Left cardiac atrium (tissue), 4 donors: ENCODE measurements around the gene POLR2E. TPM values are rescaled to one million over a fixed set of nuclear protein-coding genes. Genes with fewer than 3 reads are reported as not detected.
"Not testable (repeated sequence)": the region's sequence is repeated elsewhere in the genome, so short reads cannot be mapped to it uniquely, and the experiment has no call there.

Experiments used
- ATAC-seq, 2 donors: fragments of 200-7000 bp; cut with Tn5 transposase; one replicate each; pipeline ENCODE4 v1.9.1; 2020; ENCODE audit warnings: mild to moderate bottlenecking in 2 of 2, moderate library complexity in 2 of 2
- DNase-seq: peaks from one replicate; pipeline ENCODE4 v3.0.0-alpha.2; 2020
- intact Hi-C, 2 donors: fragments of 100-400 bp; cut with DNase I; formaldehyde crosslinking; loops; one replicate each; pipeline versions ENCODE4 v1.14.1 to v1.15.1; 2022 to 2023
- total RNA-seq, 2 donors: library from RNA; stranded (reverse); fragmentation: NEBNext Ultra II Directional; extraction: Animal tissue kit (Norgen Biotek cat#: 25700); gene quantifications; one replicate each; pipeline ENCODE4 v1.2.1, GENCODE V29; 2021
- donor health status: DM: no; HTN: yes; CAD: no.
- donor health status: DM: no; HTN: yes; CAD: no; lungs with severe emphysema.
- donor health status: DM: yes; HTN: yes; CAD: no.
- donor health status: Dilated cardiomyopathy.

Gene POLR2E
- total RNA-seq, 2 donors from 2014 or later, result 142 to 143 TPM

DNA sequence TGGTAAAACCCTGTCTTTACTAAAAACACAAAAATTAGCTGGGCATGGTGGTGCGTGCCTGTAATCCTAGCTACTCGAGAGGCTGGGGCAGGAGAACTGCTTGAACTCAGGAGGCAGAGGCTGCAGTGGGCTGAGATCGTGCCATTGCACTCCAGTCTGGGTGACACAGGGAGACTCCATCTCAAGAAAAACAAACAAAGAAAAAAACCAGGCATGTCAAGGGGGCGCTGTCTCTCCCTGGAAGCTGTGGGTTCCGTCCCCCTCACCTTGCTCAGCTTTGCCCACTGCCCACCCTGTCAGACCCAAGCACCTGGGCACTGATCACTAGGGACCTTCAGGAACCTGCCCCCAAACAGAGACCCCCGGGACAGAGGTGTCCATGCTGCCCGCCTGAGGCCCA lies 33.9 kb upstream of the POLR2E start:
- DNase-seq, ATAC-seq, intact Hi-C loops: not testable (repeated sequence)

GRCh38 chr19:1128106-1128505 lies 32.9 kb upstream of the POLR2E start:
- intact Hi-C loops, result no loop called here
- DNase-seq (no peak), ATAC-seq (no peak)

DNA sequence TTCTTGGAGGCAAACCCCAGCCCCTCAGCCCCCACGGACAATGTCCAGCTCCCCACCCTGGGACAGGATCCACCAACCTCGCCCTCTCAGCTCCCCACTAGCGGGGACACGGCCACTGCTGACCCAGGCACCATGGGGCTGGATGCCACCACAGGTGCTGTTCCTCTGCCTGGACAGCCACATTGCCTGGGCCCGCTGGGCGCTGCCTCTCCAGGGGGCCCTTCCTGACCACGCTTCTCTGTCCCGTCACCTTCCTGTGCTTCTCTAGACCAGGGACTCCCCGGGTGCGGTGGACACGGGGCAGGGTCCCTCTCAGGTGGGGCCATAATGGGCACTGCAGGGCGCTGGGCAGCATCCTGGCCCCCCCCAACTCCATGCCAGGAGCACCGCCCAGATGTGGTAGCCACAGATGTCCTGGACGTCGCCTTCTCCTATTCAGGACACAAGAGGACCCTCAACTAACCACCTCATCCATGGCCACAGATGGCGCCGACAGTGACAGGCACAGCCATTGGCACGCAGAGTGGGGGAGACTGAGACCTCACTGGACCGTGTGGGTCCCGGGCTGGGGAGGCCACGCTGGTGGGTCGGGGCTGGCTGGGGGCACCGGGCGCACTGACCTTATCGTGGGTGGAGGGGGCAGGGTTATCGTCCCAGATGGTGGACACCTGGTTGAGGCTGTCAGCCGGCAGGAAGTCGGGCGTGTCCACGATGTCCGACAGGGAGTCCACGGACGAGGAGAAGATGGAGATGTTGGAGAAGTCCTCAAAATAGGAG lies 32.0 kb upstream of the POLR2E start:
- intact Hi-C loops, result no loop called here
- DNase-seq (no peak), ATAC-seq (no peak)

DNA sequence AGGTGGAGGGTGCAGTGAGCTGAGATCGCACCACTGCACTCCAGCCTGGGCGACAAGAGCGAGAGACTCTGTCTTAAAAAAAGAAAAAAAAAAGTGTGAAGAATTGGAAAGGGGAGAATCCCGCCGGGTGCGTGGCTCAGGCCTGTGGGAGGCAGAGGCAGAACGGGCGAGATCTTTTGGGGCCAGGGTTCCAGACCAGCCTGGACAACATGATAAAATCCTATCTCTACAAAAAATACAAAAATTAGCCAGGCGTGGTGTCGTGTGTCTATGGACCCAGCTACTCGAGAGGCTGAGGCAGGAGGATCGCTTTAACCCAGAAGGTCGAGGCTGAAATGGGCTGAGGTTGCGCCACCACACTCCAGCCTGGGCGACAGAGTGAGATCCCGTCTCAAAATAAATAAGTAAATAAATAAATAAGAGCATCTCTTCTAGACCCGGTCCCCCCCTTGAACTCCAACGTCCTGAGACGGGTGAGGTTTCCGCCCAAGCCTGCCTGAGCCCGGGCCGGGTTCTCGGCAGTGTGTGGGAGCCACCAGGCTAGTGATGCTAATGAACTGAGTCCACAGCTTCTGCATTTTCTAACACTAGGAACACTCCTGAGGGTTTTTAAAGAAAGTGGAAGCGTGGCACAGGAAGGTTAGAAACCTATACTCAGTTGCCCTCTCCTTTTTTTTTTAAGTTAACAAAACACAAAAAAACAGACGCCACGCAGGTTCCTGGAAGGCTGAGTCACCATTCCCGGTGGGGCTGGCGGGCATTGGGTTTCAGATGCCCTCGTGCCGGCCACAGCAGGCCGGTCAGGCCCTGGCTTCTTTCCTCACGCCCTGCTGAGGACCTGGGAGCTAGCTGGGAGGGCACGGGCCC lies 30.7 kb upstream of the POLR2E start:
- intact Hi-C loops, result no loop called here
- DNase-seq (no peak), ATAC-seq (no peak)

DNA sequence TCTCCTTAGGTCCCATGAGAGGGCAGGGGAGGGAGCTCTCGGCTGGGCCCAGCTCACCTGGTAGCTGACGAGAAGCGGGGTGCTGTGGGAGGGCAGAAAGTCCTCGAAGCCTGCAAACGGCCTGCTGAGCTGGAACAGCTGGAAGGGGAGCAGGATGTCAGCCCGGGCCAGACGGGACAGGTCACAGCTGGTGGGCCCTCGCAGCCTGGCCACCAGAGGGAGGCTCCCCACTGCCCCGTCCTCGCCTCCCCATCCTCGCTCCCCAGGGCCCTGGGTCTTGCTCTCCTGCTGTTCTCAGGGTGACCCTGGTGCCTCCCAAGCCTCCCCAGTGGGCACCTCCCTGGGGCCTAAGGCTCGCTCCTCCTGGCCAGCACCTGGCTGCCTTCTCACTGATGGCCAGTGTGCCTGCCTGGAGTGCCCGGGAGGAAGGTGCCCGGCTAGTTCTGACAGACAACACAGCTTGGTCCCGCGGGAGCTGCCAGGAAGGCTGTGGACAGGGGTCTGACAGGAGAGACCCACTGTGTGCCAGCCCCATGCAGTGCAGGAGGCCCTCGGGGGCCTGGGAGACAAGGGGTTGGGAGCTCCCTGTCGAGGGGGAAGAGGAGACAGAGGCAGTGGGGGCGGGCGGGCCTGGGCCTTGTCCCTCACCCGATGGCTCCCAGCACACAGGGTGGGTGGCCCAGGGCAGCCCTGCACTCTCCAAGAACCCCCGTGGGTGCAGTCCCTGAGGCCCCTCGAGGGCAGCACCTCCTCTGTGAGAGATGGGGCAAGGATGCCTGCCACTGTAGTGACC lies 28.9 kb upstream of the POLR2E start:
- DNase-seq (peak; percentile 22), ATAC-seq (no peak)
- intact Hi-C loops, result no loop called here

GRCh38 chr19:1123381-1123780 lies 28.2 kb upstream of the POLR2E start:
- ATAC-seq (no peak), DNase-seq (no peak)
- intact Hi-C loops, result no loop called here

- DNase-seq, result peak; percentile 81
- intact Hi-C loops, result no loop called here
- peak; percentile 70 to 75 for ATAC-seq
Measured at GRCh38 chr19:1122972-1123363, 27.8 kb upstream of the POLR2E start.

GRCh38 chr19:1122021-1122971 lies 27.1 kb upstream of the POLR2E start:
- intact Hi-C loops, result no loop called here
- peak; percentile 20 for DNase-seq
- no peak for ATAC-seq

GRCh38 chr19:1121395-1121794 lies 26.2 kb upstream of the POLR2E start:
- no peak for DNase-seq
- no peak for ATAC-seq
- intact Hi-C loops, result no loop called here

GRCh38 chr19:1119475-1120217 lies 24.5 kb upstream of the POLR2E start:
- intact Hi-C loops, result loop anchor here (5.0 kb wide), 2 partner anchors 63 to 73 kb away; no protein-coding TSS in a partner anchor
- no peak for ATAC-seq
- peak; percentile 25 for DNase-seq

- ATAC-seq, result no peak
- intact Hi-C loops, result loop anchor here (5.0 kb wide), 2 partner anchors 63 to 73 kb away; no protein-coding TSS in a partner anchor
- peak; percentile 24 for DNase-seq
Measured at GRCh38 chr19:1118999-1119398, 23.8 kb upstream of the POLR2E start.

- intact Hi-C loops, result loop anchor here (5.0 kb wide), 2 partner anchors 65 to 75 kb away; no protein-coding TSS in a partner anchor
- ATAC-seq, result no peak
- DNase-seq, result no peak
Measured at GRCh38 chr19:1117654-1118053, 22.5 kb upstream of the POLR2E start.

DNA sequence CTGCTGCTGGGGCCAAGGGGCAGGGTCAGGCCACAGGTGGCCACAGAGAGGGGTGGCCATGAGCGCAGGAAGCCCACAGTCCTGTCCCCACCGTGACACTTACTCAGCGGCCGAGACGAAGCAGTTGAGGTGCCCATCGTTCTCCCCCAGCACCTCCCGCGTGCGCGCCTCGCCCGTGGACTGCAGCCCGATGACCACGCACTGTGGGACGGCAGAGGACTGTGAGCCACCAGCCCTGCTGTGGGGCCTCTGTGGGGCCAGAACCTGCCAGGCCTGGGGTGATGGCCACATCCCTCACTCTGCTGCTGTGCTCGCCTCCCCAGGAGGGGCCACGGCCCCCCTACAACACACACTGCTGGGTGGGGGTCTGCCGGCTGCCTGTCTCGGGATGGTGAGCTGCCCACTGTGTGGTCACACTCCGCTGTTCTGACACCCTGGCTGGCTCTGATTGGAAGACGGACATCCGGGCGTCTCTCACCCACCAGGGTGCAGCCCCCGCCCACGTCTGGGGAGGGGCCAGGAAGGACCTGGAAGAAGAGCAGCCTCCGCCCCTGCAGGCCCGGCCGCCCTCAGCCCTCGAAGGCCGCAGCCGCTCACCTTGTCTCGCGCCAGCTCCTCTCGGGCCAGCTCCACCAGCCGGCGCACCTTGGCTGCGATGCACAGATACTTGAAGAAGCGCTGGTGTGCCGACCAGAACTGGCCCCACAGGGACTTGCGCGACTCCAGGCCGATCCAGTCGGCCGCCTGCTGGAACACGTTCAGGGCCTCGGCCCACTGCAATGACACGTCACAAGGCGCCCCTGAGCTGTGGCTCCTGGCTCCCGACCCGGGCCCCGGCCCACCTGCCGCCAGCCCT lies 21.8 kb upstream of the POLR2E start:
- intact Hi-C loops, result loop anchor here (5.0 kb wide), 2 partner anchors 65 to 75 kb away; no protein-coding TSS in a partner anchor
- peak; percentile 22 for DNase-seq

GRCh38 chr19:1115646-1116420 lies 20.7 kb upstream of the POLR2E start:
- DNase-seq (no peak), ATAC-seq (no peak)
- intact Hi-C loops, result loop anchor here (5.0 kb wide), 2 partner anchors 66 to 76 kb away; no protein-coding TSS in a partner anchor

More for the DNA sequence above, 21.8 kb upstream of the POLR2E start:
- ATAC-seq, result no peak

GRCh38 chr19:1114728-1115127 lies 19.6 kb upstream of the POLR2E start:
- ATAC-seq, DNase-seq: not testable (repeated sequence)
- intact Hi-C loops, result loop anchor here (5.0 kb wide), 2 partner anchors 68 to 78 kb away; no protein-coding TSS in a partner anchor
